ENCODE data around the gene RNU6-1.

RNU6-1 gene

GRCh38 chr15:67834581-67835296, 5.1 kb downstream of the RNU6-1 start:
- Histone ChIP-seq H3K27me3 (ENCODE audit: insufficient read depth, poor library complexity, severe bottlenecking) (no peaks in the 10 kb centered on the region), H3K4me3 (replicated peaks; ENCODE audit: insufficient read depth, low read length) (no peak overlapping the region), H3K27ac (replicated peaks) (no peak overlapping the region)
- TF ChIP-seq CTCF (IDR thresholded peaks at IDR 0.05; ENCODE audit: insufficient read depth, low read length) = no peak
- no peak for TF ChIP-seq GABPA (IDR thresholded peaks at IDR 0.05; ENCODE audit: low read depth)
- no peak for TF ChIP-seq SPI1 (IDR thresholded peaks at IDR 0.05; ENCODE audit: borderline replicate concordance, low read depth)
- TF ChIP-seq REST (IDR thresholded peaks at IDR 0.05; ENCODE audit: insufficient replicate concordance, low read depth) = no peak
- TF ChIP-seq POLR2AphosphoS5 (IDR thresholded peaks at IDR 0.05; ENCODE audit: low read depth) = no peak
- DNase-seq (ENCODE audit: low read depth in 1 of 2, low spot score in 1 of 2) = no peak

- peaks cover 3% of the 10 kb centered on the region for H3K27me3 ChIP-seq (ENCODE audit: insufficient read depth, poor library complexity, severe bottlenecking)
- H3K27ac ChIP-seq (replicated peaks) = no peak overlapping the region
- TF ChIP-seq GABPA (IDR thresholded peaks at IDR 0.05; ENCODE audit: low read depth) = no peak
- no peak overlapping the region for H3K4me3 ChIP-seq (replicated peaks; ENCODE audit: insufficient read depth, low read length)
- DNase-seq (ENCODE audit: low read depth in 1 of 2, low spot score in 1 of 2) = peak in 1 of 2 experiments; percentile 62
Observed at GRCh38 chr15:67833710-67834511, 5.9 kb downstream of the RNU6-1 start.

- TF ChIP-seq SPI1 (IDR thresholded peaks at IDR 0.05; ENCODE audit: borderline replicate concordance, low read depth) (no peak), POLR2AphosphoS5 (IDR thresholded peaks at IDR 0.05; ENCODE audit: low read depth) (no peak), REST (IDR thresholded peaks at IDR 0.05; ENCODE audit: insufficient replicate concordance, low read depth) (no peak), GABPA (IDR thresholded peaks at IDR 0.05; ENCODE audit: low read depth) (no peak), CTCF (IDR thresholded peaks at IDR 0.05; ENCODE audit: insufficient read depth, low read length) (no peak)
- H3K27me3 ChIP-seq (ENCODE audit: insufficient read depth, poor library complexity, severe bottlenecking) = peaks cover 11% of the 10 kb centered on the region
- H3K27ac ChIP-seq (replicated peaks) = no peak overlapping the region
- no peak overlapping the region for H3K4me3 ChIP-seq (replicated peaks; ENCODE audit: insufficient read depth, low read length)
- no peak for DNase-seq (ENCODE audit: low read depth in 1 of 2, low spot score in 1 of 2)
Observed at GRCh38 chr15:67832897-67833709, 6.7 kb downstream of the RNU6-1 start.
